Forelimb muscle (tissue), 1 donor: ENCODE results near the gene GSTM2. TPM values are rescaled to one million over a fixed set of nuclear protein-coding genes. Genes with fewer than 3 reads are reported as not detected.

Experiments
- DNase-seq: peaks from one replicate; pipeline ENCODE4 v3.0.0-alpha.2; 2013; ENCODE audit warnings: low read depth
- polyA plus RNA-seq: library from polyadenylated mRNA; unstranded; fragments of 120-200 nt; gene quantifications from one replicate; pipeline ENCODE4 v1.2.1, GENCODE V29; 2013; ENCODE audit not compliant: insufficient read length

The GSTM2 gene
- polyA plus RNA-seq, 1 donor, result 190 TPM

DNA sequence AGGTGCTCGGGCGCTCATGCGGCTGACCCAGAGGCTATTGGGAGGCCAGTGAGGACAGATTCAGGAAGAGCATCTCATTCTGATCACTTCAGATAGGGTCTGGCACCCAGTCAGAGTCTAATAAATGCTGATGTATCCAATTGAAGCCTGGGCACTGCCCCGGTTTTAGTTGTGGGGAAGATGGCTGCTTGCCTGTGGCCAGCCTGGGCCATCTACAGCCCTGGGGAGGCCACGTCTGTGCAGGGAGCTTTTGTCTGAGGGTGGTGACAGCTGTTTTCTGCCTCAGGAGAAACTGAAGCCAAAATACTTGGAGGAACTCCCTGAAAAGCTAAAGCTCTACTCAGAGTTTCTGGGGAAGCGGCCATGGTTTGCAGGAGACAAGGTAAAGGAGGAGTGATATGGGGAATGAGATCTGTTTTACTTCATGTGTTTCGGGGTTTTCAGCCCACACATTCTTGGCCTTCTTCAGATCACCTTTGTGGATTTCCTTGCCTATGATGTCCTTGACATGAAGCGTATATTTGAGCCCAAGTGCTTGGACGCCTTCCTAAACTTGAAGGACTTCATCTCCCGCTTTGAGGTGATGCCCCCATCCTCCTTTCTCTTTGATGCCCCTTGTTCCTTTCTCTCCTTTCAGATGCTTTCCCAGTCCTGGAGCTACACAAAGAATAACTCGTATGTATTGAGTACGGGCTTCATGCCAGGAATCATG lies 47.0 kb downstream of the GSTM2 start:
- DNase-seq, result no peak

- DNase-seq, result no peak
These were observed 48.3 kb downstream of the GSTM2 start for GRCh38 chr1:109716121-109716520.

GRCh38 chr1:109716570-109717090 lies 48.8 kb downstream of the GSTM2 start:
- DNase-seq, result no peak

DNA sequence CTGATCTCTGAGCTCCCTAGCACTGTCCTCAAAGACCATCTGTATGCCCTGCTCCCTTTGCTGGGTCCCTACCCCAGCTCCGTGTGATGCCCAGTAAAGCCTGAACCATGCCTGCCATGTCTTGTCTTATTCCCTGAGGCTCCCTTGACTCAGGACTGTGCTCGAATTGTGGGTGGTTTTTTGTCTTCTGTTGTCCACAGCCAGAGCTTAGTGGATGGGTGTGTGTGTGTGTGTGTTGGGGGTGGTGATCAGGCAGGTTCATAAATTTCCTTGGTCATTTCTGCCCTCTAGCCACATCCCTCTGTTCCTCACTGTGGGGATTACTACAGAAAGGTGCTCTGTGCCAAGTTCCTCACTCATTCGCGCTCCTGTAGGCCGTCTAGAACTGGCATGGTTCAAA lies 49.9 kb downstream of the GSTM2 start:
- no peak for DNase-seq

DNA sequence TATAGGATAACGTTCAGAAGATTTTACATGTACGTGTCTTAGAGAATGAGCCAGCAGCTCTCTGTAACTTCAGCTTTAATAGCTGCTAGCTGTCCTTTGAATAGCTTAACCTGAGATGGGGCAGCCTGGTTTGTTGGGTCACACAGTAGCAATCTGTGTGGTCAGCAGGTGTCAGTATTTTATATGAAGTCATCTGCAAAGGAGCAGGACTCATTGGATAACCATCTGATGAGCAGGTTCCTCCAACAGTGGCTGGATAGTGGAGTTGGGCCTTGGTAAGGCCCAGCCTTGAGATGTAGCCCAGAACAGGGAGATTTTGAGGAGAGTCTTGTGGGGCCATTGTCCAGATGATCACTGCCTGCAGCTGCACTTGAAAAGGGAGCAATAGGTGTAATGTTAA lies 50.6 kb downstream of the GSTM2 start:
- DNase-seq, result no peak

- no peak for DNase-seq
These were observed 51.5 kb downstream of the GSTM2 start for GRCh38 chr1:109719337-109719837.

DNA sequence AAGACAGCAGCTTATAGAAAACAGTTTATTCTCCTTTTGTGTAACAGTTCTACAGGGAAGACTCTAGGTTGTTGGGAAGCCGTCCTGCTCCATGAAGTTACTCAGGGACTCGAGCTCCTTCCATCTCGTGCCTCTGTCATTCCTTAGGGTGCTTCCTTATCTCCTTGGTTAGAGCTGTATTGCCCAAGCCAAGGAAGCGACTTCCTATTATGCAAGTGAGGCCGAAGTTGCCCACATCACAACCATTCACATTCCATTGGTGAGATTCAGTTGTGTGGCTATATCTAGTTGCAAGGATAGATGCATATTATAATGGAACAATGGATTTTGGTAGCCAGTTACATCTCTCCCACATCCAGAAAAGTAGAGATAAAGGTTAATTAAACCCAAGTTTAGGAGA lies 53.2 kb downstream of the GSTM2 start:
- DNase-seq, result no peak

GRCh38 chr1:109721971-109722370 lies 54.1 kb downstream of the GSTM2 start:
- no peak for DNase-seq

DNA sequence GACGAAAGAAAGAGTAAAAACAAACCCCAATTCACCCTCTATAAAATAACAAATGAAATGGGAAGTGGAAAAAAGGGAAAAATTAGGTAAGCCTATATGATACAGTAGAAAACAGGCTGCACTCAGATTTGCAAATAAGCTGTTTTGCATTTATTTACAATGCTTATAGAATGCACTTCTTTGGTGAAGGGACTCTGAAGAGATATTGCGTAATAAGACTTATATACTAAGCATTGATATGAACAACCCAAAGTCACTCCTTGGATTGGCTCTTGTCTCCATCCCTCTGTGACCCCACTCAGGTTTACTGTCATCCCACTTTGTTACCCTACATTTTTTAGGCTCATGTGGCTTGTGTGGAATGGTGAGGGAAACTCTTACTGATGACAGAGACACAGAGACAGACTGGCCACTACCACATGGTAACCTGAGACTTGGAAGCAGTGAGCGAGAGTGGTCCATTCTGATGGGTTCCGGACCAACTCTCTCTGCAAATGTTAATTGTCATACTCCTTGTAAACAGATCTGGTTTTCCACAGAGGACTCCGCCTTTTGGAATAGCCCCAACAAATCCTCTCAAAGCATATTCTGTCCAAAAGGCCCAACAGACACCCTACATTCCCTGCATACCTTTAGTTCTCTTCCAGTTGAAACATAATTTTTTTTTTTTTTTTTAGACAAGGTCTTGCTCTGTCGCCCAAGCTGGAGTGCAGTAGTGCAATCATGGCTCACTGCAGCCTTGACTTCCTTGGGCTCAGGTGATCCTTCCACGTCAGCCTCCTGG lies 55.2 kb downstream of the GSTM2 start:
- DNase-seq, result no peak

Other genes starting within 250 kb of the GSTM2 start
- gene PSMA5, start 241.6 kb upstream of the GSTM2 start, polyA plus RNA-seq, result 65.7 TPM
- gene SYPL2, start 201.5 kb upstream of the GSTM2 start, polyA plus RNA-seq, result 304 TPM
- gene ATXN7L2, start 184.2 kb upstream of the GSTM2 start, polyA plus RNA-seq, result 38.9 TPM
- 11.1 TPM for gene CYB561D1, start 174.0 kb upstream of the GSTM2 start, polyA plus RNA-seq
- 12.9 TPM for gene AMIGO1, start 158.3 kb upstream of the GSTM2 start, polyA plus RNA-seq
- gene GPR61, start 128.2 kb upstream of the GSTM2 start, polyA plus RNA-seq, result 1.6 TPM
- gene GNAI3, start 119.4 kb upstream of the GSTM2 start, polyA plus RNA-seq, result 6.7 TPM
- not detected for gene GNAT2, start 48.4 kb upstream of the GSTM2 start, polyA plus RNA-seq
- 33.8 TPM for gene AMPD2, start 48.2 kb upstream of the GSTM2 start, polyA plus RNA-seq
- 25.1 TPM for gene GSTM4, start 12.0 kb upstream of the GSTM2 start, polyA plus RNA-seq
- 79.2 TPM for gene GSTM1, start 19.8 kb downstream of the GSTM2 start, polyA plus RNA-seq
- 16.6 TPM for gene GSTM5, start 44.2 kb downstream of the GSTM2 start, polyA plus RNA-seq
- 40.6 TPM for gene GSTM3, start 73.0 kb downstream of the GSTM2 start, polyA plus RNA-seq
- not detected for gene EPS8L3, start 95.9 kb downstream of the GSTM2 start, polyA plus RNA-seq
- gene CSF1, start 242.8 kb downstream of the GSTM2 start, polyA plus RNA-seq, result 7.1 TPM